NCI-H2196 treated with DMSO at 0.1 percent for 48 hours (cell line): ENCODE data around the gene GLIS2.

Source experiments
- DNase-seq: peaks from one replicate; lab custom pipeline; 2025; ENCODE audit not compliant: unreplicated experiment; lab: John Stamatoyannopoulos, UW

GLIS2 gene

DNA sequence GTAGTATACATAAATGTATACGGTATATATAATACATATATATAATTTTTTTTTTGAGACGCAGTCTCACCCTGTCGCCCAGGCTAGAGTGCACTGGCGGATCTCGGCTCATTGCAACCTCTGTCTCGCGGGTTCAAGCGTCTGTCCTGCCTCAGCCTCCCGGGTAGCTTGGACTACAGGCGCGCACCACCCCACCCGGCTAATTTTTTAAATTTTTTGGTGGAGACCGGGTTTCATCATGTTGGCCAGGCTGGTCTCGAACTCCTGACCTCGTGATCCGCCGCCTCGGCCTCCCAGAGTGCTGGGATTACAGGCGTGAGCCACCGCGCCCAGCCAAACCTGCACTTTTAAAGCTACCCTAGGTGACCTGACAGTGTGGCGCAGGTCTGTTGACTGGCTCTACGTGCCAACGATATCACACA is 34.5 kb downstream of the GLIS2 start:
- DNase-seq = no peak

DNA sequence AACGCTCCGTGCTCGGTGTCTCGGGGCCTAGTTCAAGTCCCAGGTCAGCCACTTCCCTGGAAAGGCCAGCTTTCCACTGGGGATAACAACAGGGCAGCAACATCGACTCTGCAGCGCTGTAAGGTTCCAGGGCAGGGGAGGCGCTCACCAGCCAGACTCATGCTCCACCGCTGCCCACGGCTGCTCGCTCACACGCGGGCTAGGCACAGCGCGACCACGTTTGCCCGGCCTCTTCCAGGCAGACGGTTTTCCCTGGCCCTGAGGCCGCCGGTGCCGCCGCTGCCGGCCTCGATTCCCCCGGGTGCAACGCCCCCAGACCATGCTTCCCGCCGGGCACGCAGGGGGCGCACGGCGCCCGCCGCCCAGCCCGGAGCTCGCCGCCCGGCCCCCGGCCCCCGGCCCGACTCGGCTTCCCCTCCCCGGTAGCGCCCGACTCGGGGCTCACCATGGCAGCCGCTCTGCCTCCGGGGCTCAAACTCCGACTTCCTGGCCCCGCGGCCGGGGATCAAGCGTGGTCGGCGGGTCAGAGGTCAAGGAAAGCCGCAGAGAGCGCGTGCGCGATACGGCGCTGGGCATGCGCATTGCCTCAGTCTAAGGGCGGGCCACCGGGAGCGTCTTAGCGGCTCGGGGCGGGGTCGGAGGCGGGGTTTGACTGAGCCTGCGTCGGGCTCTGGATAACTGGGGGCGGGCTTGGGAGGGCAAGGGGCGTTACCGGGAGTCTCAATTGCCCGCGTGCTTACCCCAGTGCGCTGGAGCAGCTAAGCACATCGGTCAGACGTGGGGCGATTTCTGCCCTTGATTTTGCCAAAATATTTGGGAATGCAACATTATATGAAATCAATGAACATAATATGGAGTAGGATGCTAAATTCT is 35.2 kb downstream of the GLIS2 start, which contains the start of gene PAM16:
PAM16 (minus strand) TSS at position 535 of the 873 bp plus-strand sequence; CDS start at position 448, 87 bp downstream.
- DNase-seq = peak; percentile 88

DNA sequence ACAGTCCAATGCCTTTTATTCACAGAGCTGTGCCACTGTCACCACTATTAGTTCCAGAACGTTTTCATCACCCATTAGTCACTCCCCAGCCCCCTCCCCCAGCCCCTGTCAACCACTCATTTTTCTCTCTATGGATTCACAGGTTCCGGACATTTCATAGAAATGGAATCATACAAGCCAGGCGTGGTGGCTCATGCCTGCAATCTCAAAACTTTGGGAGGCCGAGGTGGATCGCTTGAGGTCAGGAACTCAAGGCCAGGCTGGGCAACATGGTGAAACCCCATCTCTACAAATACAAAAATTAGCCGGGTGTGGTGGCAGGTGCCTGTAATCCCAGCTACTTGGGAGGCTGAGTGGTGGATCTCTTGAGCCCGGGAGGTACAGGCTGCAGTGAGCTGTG is 36.0 kb downstream of the GLIS2 start:
- DNase-seq = no peak

DNA sequence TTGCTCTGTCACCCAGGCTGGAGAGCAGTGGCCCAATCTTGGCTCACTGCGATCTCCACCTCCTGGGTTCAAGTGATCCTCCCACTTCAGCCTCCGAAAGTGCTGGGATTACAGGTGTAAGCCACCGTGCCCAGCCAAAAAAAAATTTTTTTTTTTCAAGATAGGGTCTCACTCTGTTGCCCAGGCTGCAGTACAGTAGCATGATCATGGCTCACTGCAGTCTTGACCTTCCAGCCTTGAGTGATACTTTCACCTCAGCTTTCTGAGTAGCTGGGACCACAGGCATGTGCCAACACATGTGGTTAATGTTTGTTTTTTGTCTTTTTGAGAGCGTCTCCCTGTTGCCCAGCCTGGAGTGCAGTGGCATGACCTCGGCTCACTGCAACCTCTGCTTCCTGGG is 37.0 kb downstream of the GLIS2 start:
- DNase-seq = no peak

DNA sequence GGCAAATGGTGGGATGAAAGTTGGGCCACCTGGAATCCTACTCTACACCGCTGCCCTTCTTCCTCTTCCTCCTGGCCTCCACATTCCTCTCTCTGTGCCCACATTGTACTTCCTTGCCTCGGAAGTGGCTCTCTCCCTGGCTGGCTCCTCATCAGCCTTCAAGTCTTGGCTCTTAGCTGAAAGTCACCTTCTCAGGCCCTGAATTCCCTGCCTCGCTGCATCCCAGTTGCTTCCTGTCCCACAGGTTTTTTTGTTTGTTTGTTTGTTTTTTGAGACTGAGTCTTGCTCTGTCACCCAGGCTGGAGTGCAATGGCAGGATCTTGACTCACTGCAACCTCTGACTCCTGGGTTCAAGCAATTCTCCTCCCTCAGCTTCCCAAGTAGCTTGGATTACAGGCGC is 37.8 kb downstream of the GLIS2 start:
- no peak for DNase-seq

DNA sequence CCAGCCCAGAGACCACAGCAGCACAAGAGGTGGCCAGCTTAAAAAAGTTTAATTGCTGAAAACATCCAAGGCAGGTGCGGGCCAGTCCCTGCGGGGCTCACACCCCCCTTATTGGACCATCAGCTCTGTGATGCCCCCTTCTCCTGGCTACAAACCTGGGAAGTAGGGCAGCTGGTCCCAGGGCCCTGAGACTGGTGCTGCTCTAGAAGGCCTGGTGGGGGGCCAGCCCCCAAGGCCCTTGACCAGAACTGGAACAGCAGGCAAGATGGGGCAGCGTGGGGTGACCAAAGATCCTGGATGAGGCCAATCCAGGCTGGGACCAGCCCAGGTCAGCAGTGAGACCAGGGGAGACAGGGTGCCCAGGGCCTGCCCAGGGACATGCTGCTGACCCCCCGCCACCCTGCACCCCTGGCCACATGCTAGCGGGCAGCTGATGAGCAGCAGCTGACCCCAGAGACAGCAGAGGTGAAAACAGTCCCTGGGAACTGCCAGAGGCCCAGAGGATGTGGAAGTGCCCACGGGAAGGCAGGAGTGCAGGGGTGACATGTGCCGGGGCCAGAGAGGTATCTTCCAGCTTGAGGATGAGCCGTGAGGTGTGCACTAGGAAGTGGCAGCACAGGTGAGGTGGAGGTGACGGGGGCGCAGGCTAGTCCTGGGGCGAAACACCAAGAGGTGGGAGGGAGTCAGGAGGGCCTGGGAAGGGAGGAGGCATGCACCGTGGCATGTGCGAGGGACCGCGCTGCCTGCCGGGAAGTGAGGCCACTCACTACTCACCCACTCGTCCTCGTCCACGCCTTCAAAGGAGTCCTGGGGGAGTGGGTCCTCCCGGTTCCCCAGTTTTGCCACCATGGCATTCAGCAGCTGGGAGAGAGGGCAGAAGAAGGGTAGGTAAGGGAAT is 38.9 kb downstream of the GLIS2 start:
- DNase-seq = no peak

DNA sequence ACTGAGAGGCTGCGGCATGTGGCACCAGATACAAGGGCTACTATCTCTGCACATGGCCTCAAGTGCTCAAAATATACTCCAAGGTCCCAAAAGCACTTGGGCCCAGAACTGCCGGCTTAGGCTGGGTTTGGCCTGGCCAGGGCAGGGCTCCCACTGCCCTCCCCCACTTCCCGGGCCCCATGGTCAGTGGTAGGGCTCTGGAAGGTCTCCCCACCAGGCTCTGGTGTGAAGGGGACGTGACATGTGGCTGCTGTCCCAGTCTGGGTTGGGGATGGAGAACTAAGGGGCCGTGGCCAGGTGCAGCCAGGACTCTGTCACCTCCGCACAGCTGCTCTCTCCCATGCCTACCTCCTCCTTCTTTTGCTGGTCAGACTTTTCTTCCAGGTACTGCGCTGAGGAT is 41.0 kb downstream of the GLIS2 start:
- no peak for DNase-seq

DNA sequence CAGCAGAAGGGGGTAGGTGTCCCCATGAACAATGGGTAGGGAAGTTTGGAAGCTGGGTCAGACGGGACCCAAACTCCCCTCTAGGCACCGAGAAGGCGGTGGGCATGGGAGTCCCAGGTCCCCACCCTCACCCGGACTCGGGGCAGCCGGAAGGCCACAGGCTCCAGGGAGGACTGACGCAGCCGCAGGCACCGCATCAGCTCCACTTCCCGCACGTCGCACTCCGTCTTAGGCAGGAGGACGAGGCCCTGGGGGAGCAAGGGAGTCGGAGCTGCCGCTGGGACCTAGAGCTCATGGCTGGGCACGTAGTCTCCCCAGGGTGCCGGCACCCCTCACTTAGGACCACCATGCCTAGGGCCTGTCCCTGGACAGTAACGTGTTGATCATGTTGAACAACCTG is 42.4 kb downstream of the GLIS2 start:
- DNase-seq = no peak

DNA sequence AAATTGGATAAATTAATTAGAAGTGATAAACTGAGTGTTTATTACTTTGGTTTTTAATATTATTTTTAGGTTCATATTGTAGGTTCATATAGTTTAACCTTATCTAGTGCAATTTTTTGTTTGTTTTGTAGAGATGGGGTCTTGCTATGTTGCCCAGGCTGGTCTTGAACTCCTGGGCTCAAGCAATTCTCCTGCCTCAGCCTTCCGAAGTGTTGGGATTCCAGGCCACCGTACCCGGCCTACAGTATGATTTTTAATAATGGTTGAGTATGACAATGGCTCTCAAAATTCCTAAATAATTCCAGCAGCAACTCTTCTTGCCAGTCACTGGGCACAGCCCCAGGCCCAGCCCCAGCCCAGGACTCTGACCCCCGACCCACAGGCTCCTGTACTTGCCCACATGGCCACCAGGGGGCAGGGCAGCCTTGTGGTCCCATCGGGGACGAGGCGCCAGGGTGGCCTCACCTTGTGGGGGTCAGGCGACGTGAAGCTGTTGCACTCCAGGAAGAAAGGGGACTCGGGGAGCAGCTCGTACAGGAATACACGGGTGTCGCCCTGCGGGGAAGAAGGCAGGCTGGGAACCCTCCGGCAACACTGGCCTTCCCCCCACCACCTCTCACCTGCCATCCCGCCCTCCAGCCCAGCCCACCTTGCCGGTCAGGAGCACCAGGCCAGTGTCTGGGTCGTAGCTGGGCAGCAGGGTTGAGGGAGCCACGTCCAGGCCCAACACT is 43.1 kb downstream of the GLIS2 start:
- peak; percentile 17 for DNase-seq

DNA sequence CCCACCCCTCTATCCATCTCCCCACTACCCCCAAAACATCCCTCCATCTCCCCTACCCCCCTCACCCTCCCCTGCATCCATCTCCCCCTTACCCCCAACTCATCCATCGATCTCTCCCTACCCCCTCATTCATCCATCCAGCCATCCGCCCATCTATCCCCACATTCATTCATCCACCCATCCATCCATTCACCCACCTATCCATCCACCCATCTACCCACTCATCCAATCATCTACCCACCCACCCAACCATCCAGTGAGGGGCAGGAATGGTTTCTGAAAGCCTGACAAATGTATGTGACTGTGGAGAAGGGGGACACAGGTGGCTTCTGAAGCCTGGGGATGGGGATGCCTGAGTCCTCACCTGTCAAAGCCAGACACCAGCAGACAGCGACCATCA is 44.0 kb downstream of the GLIS2 start:
- DNase-seq = no peak

DNA sequence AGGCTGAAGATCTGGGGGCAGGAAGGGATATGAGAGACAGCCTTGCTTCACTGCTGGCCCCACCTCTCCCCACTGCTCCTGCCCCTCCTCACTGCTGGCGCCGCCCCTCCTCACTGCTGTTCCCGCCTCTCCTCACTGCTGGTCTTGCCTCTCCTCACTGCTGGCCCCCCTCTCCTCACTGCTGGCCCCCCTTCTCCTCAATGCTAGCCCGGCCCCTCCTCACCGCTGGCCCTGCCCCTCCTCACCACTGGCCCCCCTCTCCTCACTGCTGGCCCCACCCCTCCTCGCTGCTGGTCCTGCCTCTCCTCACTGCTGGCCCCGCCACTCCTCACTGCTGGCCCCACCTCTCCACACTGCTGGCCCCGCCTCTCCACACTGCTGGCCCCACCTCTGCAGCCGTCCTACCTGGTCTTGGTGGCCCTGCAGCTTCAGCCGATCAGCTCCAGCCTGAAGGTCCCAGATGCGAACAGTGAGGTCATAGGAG is 44.7 kb downstream of the GLIS2 start:
- DNase-seq = peak; percentile 28

DNA sequence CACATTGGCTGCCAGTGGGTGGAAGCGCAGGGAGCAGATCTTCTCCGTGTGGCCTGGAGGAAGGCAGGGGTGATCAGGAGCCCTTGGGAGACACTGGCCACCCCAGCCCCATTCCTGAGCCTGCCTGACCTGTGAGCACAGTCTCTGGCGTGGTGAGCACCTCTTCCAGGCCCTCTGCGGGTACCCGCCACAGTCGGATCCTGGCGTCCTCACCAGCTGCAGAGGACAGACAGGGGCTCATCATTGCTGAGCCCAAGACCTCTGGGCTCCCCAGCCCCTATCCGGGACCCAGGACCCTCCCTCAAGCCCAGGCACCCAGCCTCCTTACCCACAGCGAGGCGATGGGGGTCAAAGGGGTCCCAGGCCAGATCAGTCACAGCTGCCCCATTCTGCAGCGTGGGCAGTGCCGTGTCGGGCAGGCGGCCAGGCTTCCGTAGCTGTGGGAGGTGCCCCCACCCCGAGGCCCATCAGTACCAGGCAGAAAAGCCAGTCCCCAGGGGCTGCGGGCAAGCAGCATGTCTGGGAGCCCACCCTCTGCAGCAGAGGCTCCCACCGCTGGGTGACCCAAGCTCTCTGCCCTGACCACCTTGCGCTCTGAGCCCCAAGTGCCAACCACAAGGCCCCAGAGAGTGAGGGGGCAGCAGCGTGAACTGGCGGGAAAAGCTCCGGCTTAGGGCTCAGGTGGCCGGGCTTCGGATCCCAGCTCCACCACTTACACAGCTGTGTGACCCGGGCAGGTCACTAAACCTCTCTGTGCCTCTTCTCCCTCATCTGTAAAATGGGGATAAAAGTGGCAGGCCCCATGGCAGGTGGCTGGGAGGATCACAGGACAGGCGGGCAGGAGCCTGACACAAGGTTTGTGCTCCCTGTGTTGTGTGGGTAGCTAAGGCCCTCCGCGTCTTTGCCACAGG is 45.4 kb downstream of the GLIS2 start:
- no peak for DNase-seq

DNA sequence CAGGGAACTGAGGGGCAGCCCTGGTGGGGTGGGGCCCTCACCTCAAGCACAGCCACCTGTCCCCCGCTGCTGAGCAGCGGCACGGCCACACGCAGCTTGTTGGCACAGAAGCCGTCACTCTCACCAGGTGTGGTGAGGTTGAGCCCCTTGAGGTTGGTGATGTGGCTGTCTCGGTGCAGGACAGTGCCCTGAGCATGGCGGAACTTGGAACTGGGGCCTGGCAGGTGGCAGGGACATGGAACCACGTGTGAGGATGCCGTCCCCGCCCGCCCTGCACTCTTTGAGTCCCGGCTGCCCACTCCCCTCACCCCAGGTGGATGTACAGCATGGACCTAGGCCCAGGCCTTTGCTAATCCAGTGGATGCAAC is 46.1 kb downstream of the GLIS2 start:
- DNase-seq = no peak

DNA sequence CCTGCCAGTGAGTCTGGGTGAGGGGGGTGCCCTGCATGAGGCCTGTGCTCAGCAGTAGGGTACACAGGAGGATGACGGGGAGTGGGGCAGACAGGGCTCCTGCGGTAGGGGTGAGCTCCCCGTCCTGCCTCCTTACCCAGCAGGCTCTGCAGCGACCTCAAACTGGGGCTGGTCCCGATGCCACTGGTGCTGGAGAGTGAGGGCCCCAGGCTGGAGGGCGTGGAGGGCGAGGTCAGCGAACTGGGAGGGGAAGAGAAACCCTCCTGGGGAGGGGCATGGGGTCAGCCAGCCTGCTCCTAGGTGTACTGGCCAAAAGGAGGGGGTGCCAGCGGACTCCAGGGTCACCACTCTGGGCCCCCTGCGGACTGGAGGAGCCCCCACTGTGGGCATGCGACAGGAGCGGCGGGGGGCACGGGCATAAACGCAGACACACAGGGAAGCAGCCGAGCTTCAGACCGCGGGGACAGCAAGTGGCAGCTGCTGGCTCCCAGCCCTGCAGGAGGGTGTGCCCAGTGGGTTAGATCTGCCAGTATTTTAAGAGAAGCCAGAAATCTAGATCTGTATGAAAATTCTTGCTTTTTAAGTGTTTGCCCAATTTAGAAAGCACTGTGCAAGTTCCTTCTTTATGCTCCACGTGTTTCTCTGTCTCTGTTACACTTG is 46.7 kb downstream of the GLIS2 start:
- no peak for DNase-seq

DNA sequence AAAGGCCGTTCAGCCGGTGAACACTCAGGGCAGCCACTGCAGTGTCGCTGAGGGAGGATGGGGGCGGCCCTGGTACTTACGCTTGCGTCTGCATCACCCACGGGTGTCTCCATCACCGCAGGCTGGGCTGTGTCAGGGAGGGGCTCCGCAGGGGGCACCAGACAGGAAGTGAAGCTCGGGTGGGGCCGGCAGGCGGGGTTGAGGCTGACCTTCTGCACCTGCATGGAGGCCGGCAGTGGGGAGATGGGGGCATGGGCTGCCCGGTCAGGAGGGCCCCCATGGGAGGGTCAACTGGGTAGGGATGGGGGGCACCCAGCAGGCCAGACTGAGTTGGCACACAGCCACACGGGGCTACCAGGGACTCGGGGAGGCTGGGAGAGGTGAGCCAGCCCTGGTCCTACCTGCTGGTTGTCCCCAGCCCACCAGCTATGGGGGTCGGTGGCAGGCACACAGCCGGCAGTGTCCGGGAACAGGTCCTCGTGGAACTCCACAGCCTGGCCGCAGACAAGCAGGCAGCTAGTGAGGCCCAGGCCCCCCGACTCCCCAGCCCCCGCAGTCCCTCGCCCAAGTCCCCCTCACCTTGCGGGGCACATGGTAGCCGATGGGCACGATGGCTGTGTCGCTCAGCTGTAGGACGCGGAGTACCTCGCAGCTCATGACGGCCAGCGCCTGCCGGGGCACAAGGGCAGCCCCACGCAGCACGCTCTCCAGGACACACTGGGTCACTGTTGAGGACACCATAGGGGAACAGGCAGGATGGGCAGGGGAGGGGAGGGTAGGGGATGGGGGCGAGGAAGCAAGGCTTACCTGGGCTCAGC is 48.5 kb downstream of the GLIS2 start:
- DNase-seq = no peak

DNA sequence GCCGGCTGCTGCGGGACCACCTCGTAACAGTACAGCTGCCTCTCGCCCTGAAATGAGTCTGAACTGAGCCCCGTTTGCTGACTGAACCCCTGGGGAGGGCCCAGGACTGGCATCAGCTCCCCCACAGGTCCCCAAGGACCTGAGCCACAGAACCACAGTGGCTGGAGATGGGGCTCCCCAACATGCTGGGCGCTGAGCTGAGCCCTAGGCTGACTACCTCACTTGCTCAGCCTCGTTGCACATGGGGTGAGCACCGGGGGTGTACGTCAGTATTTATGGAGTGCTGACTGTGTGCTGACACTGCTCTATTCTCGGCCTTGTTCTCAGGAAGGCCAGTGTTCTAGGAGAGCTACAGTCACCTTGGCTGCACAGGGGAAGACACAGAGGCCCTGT is 49.1 kb downstream of the GLIS2 start:
- DNase-seq = no peak

DNA sequence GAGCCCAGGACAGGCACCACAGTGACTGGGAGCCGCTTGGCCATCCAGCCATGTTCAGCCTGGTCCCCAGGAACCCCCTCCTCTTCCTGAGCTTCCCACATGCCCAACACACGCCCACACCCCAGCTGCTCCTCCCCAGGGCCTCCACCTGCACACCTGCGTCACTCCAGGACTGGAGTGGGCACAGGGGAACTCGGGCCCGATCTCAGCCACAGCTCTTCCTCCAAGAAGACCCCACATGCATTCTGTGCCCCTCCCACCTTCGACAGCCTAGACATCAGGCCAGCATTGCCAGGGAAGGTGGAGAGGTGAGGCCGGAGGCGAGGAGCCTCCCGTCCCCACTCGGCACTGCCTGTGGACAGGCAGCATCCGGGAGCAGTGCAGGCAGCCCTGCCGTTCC is 49.7 kb downstream of the GLIS2 start:
- DNase-seq = no peak

DNA sequence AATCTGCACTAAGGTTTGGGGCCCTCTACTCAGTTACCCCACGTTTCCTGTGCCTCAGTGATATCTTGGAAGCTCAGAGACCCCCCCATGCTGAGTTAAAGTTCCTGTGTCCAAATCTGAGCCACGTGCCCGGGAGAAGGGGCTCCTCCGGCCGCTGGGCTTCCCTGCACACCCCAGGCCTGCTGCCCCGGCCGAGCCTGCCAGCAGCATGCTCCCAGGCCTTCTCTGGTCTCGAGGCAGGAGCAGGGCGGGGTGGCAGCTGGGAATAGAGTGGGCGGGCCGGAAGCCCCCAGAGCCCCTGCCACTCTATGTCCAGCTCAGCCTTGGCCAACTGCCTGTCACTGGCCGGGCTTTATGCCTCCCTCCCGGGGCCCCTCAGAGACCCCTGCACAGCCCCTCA is 50.1 kb downstream of the GLIS2 start:
- DNase-seq = no peak

DNA sequence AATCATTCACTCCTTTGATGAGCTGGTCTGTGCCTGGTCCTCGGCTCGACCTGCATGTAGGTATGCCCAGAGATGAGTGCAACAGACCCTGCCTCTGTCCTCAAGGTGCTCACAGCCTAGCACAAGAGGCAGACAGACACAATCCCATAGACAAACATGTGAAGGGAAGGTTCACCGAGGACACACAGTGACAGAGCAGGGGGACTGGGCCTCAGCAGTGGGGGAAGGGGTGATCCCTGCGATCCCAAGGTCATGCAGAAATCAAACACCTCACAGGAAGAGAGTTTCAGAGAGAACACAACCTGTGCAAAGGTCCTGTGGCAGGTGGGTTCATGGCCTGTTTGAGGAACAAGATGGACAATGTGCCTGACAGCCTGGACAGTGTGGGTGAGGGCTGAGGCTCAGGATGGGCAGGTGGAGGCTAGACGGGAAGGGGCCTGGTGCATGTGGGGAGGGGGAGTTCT is 51.6 kb downstream of the GLIS2 start:
- no peak for DNase-seq
